GM19438 (cell line): ENCODE measurements around the gene MCCC2.
"Not testable (repeated sequence)": the region's sequence is repeated elsewhere in the genome, so short reads cannot be mapped to it uniquely, and the experiment has no call there.

Experiments
- ATAC-seq: cut with Tn5 transposase; IDR thresholded peaks from one replicate; pipeline ENCODE4 v1.9.1; 2021; ENCODE audit warnings: low read depth; ENCODE audit not compliant: unreplicated experiment

Gene MCCC2

DNA sequence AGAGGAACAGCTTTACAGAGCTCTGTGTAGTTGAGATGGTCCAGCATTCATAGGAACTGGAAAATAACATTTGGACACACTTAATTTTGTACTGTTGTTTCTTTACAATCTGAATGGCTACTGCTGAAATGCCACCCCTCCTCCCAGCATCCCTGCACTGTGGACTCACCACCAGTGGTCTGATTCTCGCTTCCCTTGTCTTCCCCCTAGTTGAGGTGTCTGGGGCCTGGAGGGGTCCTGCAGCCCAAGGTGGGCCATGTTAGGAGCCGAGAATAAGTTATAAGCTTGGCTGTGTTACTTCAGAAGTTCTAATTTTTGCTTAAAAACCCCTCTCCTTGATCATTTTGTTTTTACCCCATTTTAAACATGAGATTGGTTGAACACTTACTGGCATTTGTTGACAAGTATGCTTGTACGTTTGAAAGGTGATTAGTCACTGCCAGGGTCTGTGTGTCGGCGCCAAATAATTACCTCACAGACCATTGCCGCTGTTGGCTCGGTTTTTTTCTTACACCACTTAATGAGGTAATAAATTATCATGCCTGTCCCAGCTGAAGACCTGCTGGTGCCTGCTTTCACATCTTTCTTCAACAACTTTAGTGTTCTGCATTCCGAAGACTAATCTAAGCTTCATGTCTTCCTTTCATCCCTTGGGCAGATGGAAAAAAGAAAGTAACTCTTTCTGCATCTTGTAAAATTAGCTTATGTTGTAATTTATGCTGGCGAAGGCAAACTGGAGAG is 65.8 kb downstream of the MCCC2 start:
- no peak for ATAC-seq

- no peak for ATAC-seq
Measured at GRCh38 chr5:71658916-71659662, 71.9 kb downstream of the MCCC2 start.

GRCh38 chr5:71662381-71662780 is 75.2 kb downstream of the MCCC2 start:
- ATAC-seq: no peak

DNA sequence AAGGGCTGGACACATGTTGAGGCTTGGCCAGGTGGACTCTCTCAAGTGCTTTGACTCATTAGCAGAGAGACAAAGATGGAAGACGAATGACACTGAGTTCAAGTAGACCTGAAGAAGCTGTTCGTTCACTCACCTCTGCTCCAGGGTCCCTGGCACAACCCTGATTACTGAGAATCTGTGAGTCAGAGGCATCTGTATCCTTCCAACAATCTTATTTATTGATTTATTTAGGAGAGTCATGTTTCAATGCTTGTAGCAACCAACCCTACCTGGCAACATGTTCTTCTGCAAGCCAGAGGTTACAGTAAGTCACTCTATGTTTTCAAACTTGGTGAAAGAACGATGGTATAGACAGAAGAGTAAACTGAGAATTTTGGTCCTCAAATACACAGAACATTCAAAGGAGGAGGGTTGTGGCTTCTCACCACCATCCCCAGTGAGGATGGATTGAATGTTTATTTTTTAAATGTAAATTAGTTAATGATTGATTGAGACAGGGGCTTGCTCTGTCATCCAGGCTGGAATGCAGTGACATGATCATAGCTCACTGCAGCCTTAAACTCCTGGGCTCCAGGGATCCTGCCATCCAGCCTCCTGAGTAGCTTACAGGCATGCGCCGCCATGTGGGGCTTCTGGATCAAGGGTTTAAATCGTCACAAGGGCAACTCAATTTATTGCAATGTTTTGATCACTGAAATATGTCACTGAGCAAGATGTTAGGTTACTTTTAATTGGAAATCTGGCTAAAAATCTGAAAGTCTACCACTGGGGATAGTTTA is 76.2 kb downstream of the MCCC2 start:
- ATAC-seq: no peak

GRCh38 chr5:71664615-71665014 is 77.5 kb downstream of the MCCC2 start:
- ATAC-seq: not testable (repeated sequence)

- no peak for ATAC-seq
Measured at GRCh38 chr5:71666321-71666720, 79.2 kb downstream of the MCCC2 start.

GRCh38 chr5:71677977-71678376 is 90.8 kb downstream of the MCCC2 start:
- ATAC-seq: no peak

GRCh38 chr5:71679714-71680113 is 92.6 kb downstream of the MCCC2 start:
- ATAC-seq: no peak

- ATAC-seq: no peak
Measured at GRCh38 chr5:71680510-71680909, 93.4 kb downstream of the MCCC2 start.

GRCh38 chr5:71681296-71681695 is 94.2 kb downstream of the MCCC2 start:
- no peak for ATAC-seq

DNA sequence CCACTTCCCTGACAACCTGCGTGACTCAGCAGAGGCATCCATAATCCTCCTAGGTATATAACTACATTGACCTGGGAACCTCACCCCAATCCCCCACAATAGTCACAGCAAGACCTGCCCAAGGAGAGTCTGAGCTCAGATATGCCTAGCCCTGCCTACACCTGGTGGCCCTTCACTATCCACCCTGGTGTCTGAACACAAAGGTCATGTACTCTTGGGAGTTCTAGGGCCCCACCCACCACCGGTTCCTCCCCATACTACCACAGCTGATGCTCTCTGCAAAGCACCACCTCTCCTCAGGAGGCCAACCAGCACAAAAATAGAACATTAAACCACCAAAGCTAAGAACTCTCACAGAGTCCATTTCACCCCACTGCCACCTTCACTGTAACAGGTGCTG is 97.2 kb downstream of the MCCC2 start:
- no peak for ATAC-seq

DNA sequence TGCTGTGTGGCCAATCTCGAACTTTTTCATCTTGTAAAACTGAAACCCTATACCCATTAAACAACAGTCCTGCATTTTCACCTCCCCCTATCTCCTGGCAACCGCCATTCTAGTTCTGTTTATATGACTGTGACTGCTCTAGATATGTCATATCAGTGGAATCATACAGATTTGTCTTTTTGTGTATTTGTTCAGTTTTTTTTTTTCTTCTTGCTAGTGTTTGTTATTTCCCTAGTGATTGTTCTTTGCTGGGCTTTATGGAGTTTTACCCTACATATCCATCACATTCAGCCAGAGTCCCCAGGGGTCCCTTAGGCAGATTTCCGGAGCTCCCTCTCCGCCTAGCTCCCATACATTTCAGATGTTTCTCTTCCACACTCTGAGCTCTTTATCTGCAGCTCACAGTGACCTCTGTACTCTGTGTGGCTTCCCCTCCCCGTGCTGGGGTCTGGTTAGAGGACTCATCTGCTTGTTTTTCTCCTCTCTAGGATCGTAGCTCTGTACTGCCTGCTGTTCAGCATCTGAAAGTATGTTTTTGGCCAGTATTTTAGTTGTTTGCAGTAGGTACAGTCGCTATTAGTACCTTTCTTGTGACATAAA is 106.8 kb downstream of the MCCC2 start:
- no peak for ATAC-seq

GRCh38 chr5:71695071-71695470 is 107.9 kb downstream of the MCCC2 start:
- no peak for ATAC-seq

- ATAC-seq: no peak
Measured at GRCh38 chr5:71695595-71695994, 108.5 kb downstream of the MCCC2 start.

DNA sequence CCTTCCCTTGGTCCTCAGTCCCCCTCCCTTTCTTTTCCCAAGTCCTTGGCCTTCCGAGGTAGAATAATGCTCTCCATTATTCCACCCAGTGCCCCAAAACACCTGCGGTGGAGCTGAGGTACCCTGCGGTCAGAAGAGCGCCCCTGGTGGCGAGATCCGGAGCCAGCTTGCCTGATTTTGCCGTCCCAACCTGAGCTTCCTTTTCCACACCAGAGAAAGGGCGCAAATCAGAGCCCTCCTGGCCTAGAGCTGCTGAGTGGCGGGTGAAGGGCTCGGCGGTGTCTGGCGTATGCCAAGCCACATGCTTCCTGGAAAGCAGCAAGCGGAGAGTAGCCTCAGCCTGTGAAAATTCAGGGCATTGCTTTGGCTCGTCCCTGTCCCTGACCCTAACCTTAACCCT is 110.8 kb downstream of the MCCC2 start:
- no peak for ATAC-seq

- no peak for ATAC-seq
Measured at GRCh38 chr5:71699233-71699632, 112.1 kb downstream of the MCCC2 start.

GRCh38 chr5:71699751-71700150 is 112.6 kb downstream of the MCCC2 start:
- ATAC-seq: no peak

GRCh38 chr5:71700803-71701202 is 113.7 kb downstream of the MCCC2 start:
- ATAC-seq: no peak

DNA sequence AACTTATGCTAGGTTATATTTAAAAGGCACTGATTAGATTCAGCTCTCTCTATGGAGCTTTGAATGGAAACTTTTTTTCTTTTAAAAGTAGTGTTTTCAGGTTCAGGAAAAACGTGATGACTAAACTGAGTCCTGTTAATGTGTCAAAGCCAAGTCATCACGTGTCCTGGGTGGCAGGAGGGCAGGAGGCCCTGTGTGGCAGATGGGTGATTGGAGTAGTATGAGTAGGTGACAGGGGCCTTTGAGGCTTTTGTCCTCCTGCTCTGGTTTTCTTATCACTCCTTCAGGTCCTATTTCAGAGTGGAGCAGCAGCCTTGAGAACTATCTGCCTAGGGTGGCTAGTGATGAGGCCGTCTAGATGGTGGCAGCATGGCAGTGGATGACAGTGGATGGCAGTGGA is 114.3 kb downstream of the MCCC2 start:
- ATAC-seq: no peak

DNA sequence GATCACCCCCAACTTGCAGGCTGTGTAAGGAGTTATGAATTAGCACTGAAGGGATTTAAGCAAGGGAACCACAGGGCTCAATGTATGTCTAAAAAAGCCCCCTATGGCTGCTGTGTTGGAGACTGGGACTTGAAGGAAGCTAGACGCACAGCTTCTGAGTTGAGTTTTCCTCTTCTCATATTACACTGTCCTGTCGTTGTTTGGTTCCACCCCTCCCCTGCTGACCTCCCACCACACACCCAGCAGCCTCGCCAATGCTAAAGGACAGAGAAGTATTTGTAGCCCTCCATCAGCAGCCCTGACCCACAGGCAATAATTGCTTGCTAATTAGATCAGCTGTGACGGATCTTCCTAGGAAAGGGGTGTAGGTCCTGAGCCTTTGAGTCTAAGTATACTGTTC is 116.8 kb downstream of the MCCC2 start:
- ATAC-seq: no peak

DNA sequence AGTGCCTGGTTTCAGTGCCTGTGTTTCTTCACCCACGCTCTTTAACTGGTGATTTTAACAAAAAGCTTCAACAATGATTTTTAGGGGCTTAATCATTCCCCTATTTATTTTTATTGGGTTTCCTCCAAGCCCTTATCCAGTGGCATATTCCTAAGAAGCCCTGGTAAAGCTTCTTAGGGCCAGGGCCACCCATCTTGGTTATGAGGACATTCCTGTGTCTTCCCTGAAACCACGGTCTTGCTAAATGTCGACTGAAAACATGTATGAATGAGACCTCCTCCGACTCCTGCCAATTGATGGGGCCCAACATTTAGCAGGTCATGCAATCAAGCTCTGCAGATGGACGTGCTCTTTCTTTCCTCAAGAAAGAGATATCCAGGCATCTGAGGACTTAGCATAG is 118.3 kb downstream of the MCCC2 start:
- no peak for ATAC-seq
